Measurements from ENCODE around the gene TMTC2.

Gene TMTC2

GRCh38 chr12:82688596-82688995, 1.9 kb downstream of the TMTC2 start:
- DNase-seq (ENCODE audit: extremely low spot score) = no peak
- ChIA-PET CTCF (interaction anchor here (1.1 kb wide), 1 partner anchor 18 kb away, joined by 3 read pairs; no protein-coding TSS in a partner anchor), POLR2A (no interaction called here)
- TF ChIP-seq, protein P1, sequence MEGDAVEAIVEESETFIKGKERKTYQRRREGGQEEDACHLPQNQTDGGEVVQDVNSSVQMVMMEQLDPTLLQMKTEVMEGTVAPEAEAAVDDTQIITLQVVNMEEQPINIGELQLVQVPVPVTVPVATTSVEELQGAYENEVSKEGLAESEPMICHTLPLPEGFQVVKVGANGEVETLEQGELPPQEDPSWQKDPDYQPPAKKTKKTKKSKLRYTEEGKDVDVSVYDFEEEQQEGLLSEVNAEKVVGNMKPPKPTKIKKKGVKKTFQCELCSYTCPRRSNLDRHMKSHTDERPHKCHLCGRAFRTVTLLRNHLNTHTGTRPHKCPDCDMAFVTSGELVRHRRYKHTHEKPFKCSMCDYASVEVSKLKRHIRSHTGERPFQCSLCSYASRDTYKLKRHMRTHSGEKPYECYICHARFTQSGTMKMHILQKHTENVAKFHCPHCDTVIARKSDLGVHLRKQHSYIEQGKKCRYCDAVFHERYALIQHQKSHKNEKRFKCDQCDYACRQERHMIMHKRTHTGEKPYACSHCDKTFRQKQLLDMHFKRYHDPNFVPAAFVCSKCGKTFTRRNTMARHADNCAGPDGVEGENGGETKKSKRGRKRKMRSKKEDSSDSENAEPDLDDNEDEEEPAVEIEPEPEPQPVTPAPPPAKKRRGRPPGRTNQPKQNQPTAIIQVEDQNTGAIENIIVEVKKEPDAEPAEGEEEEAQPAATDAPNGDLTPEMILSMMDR (IDR thresholded peaks at IDR 0.05; ENCODE audit: control extremely low read depth, extremely low read depth, low read depth, missing control alignments) = no peak

GRCh38 chr12:82690006-82690405, 3.3 kb downstream of the TMTC2 start:
- DNase-seq (ENCODE audit: extremely low spot score) = no peak
- POLR2A ChIA-PET = no interaction called here
- CTCF ChIA-PET = interaction anchor here (2.7 kb wide), 1 partner anchor 11 kb away, joined by 6 read pairs; no protein-coding TSS in a partner anchor
- TF ChIP-seq, protein P1 (IDR thresholded peaks at IDR 0.05; ENCODE audit: control extremely low read depth, extremely low read depth, low read depth, missing control alignments) = no peak

DNA sequence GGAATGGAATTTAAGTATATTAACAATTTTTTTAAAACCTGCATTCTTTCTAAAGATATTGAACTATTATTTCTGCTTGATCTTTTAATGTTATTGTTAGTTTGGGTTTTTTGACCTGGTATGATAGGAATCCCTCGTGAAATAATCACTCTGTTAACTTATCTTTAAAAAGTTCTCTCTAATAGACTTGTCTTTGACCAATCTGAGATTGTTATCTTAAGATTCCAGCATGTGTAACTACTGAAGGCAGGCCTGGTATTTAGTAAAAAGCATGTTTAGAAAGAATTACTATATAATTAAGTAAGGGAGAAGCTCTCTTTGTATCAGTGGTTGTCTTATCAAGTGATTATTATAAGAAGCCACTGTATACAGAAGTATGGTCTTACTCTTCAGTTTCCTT, 4.8 kb downstream of the TMTC2 start:
- ChIA-PET POLR2A (no interaction called here), CTCF (interaction anchor here (1.6 to 2.7 kb wide), 2 partner anchors 9 to 15 kb away, joined by 4 to 6 read pairs; no protein-coding TSS in a partner anchor)
- TF ChIP-seq, protein P1 (IDR thresholded peaks at IDR 0.05; ENCODE audit: control extremely low read depth, extremely low read depth, low read depth, missing control alignments) = no peak
- DNase-seq (ENCODE audit: extremely low spot score) = no peak

- DNase-seq (ENCODE audit: extremely low spot score) = no peak
- TF ChIP-seq, protein P1 (IDR thresholded peaks at IDR 0.05; ENCODE audit: control extremely low read depth, extremely low read depth, low read depth, missing control alignments) = no peak
- ChIA-PET CTCF (interaction anchor here (0.9 to 1.4 kb wide), 2 partner anchors 9 to 24 kb away, joined by 3 to 4 read pairs; no protein-coding TSS in a partner anchor), POLR2A (no interaction called here)
These were observed 7.6 kb downstream of the TMTC2 start for GRCh38 chr12:82694276-82694675.

DNA sequence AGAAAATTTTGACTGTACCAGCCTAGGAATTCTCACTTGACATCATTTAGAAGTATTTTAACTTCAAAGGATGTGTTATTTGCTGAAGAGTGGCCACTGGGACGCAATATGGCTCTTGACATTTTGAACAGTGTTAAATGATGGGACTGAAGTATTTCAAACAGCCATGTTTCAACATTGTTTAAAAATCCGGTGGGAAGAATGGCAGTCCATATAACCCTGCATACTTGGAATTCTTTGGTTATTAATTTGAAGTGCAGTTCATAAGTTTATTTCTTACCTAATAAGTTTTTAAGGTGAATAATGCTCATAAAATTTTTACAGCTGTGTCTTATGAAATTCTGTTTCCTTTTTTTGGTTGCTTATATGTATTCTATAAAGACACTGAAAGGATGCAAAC, 8.3 kb downstream of the TMTC2 start:
- TF ChIP-seq, protein P1 (IDR thresholded peaks at IDR 0.05; ENCODE audit: control extremely low read depth, extremely low read depth, low read depth, missing control alignments) = no peak
- ChIA-PET CTCF (interaction anchor here (1.4 to 4.2 kb wide), 2 partner anchors 9 to 23 kb away, joined by 3 to 34 read pairs; partner anchors contain the start of gene TMTC2), POLR2A (no interaction called here)
- no peak for DNase-seq (ENCODE audit: extremely low spot score)

DNA sequence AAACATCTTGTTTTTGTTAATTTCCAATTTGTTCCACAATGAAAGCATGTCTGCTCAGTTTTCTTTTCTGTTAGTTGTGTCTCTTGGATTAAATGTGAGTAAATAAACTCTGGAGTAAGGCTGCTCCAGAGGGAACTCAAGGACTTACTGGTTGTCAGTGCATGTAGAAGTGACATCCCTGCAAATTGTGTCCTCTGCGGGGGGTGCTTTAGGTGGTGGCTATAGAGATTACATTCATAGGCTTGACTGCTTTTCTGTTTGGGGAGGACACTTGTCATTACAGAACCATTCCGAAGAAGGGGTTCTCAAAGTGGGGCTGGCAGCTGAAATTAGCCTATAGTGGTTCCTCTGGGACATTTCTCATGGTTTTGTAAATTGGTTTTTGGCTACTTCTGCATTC, 8.8 kb downstream of the TMTC2 start:
- CTCF ChIA-PET = interaction anchor here (1.2 to 4.2 kb wide), 2 partner anchors 10 to 27 kb away, joined by 3 to 34 read pairs; partner anchors contain the start of gene TMTC2
- no peak for DNase-seq (ENCODE audit: extremely low spot score)
- POLR2A ChIA-PET = no interaction called here
- TF ChIP-seq, protein P1 (IDR thresholded peaks at IDR 0.05; ENCODE audit: control extremely low read depth, extremely low read depth, low read depth, missing control alignments) = no peak

All from GM10248 (cell line).